Gastroesophageal sphincter (tissue), 4 donors: ENCODE measurements around the gene SECISBP2L. TPM values are rescaled to one million over a fixed set of nuclear protein-coding genes. Genes with fewer than 3 reads are reported as not detected.

Source experiments
- ATAC-seq: fragments of 150-250 bp; one replicate; pipeline ENCODE4 v1.9.1; 2016; ENCODE audit warnings: mild to moderate bottlenecking, moderate library complexity
- H3K27ac ChIP-seq, 4 donors: fragments of 200-600 bp; sonication (generic) in 3 of 4; 1 replicate in 3 of 4; 2 replicates in 1 of 4; pipeline ENCODE4 v1.5.1; 2016 to 2019
- H3K27me3 ChIP-seq: fragments of 200-600 bp; sonication (generic); one replicate; pipeline ENCODE4 v1.5.1; 2019
- H3K36me3 ChIP-seq, 2 donors: fragments of 200-600 bp; sonication (generic); one replicate each; pipeline ENCODE4 v1.5.1; 2019; ENCODE audit warnings: control low read depth in 1 of 2
- H3K4me1 ChIP-seq, 3 donors: fragments of 200-600 bp; sonication (generic); 1 replicate in 2 of 3; 2 replicates in 1 of 3; pipeline ENCODE4 v1.5.1; 2016 to 2019; ENCODE audit warnings: control low read depth in 2 of 3
- H3K4me3 ChIP-seq, 2 donors: fragments of 200-600 bp; sonication (generic); one replicate each; pipeline ENCODE4 v1.5.1; 2019; ENCODE audit warnings: mild to moderate bottlenecking in 1 of 2, moderate library complexity in 1 of 2
- H3K9me3 ChIP-seq, 3 donors: fragments of 200-600 bp; sonication (generic); one replicate each; pipeline ENCODE4 v1.5.1; 2017 to 2019; ENCODE audit warnings: control low read depth in 2 of 3
- EP300 ChIP-seq: sonication (generic); formaldehyde crosslinking; IDR thresholded peaks from one replicate; pipeline ENCODE4 v1.6.1; 2017; ENCODE audit warnings: antibody characterized with exemption, mild to moderate bottlenecking
- POLR2A ChIP-seq, 2 donors: fragments of 450-650 bp; IDR thresholded peaks; one replicate each; pipeline ENCODE4 v1.6.1; 2017; ENCODE audit warnings: antibody characterized with exemption in 2 of 2, mild to moderate bottlenecking in 2 of 2, moderate library complexity in 1 of 2
- POLR2AphosphoS5 ChIP-seq: sonication (generic); formaldehyde crosslinking; IDR thresholded peaks from one replicate; pipeline ENCODE4 v1.6.1; 2017; ENCODE audit warnings: antibody characterized with exemption
- WGBS, 2 donors: methylation state at CpG; one replicate each; pipeline ENCODE4 v1.1.5; 2018; ENCODE audit warnings: low coverage in 1 of 2; 5-methylcytosine and 5-hydroxymethylcytosine counted together
- total RNA-seq, 4 donors: library from RNA; depleted of rRNA; stranded (reverse); fragments of >200 nt; gene quantifications; one replicate each; pipeline ENCODE4 v1.1.0, GENCODE V29; 2016
- TF ChIP-seq, protein P1 (sequence below), 4 experiments: fragments of 200-600 bp in 2 of 4; fragments of 450-650 bp in 2 of 4; sonication (generic) in 1 of 4; IDR thresholded peaks; one replicate each; pipeline ENCODE4 v1.5.1; 2017 to 2019; ENCODE audit warnings: antibody characterized with exemption in 4 of 4, mild to moderate bottlenecking in 2 of 4, moderate library complexity in 2 of 4

SECISBP2L gene
- total RNA-seq, 4 donors from 2014 or later = 43.3 to 65.4 (median 63.0) TPM

DNA sequence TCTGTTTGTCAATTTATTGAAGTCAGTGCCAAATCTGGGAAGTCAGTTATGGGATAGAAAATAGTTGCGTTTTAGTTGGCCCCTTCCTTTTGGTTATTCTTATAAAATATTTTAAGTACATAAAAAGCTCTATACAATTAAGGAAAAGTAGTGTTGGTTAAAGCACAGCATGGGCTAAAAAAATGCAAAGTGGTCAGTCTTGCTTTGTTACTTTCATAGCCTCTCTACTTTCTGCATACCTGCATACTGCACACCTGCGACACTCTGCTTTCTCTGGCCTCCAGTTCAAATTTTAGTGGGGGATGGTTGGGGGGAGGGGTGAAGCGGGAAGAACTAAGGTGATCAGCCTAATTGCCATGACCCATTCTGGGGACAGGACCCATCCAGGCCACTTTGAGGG lies 60.7 kb downstream of the SECISBP2L start:
- ATAC-seq = no peak
- no peaks in the 10 kb centered on the region for H3K9me3 ChIP-seq
- no peaks in the 10 kb centered on the region for H3K27me3 ChIP-seq
- WGBS, 2 donors = 48 to 67% methylated on average over 2 to 3 of the region's 3 CpGs
- H3K36me3 ChIP-seq = peaks cover 0 to 7% of the 10 kb centered on the region in 2 donors
- H3K4me1 ChIP-seq = peaks cover 2 to 33% (median 11%) of the 10 kb centered on the region in 3 donors
- no peak overlapping the region for H3K4me3 ChIP-seq
- peak overlapping the region in 3 of 4 donors; percentile 30 to 63 (median 40) for H3K27ac ChIP-seq
- no peak for TF ChIP-seq POLR2AphosphoS5
- TF ChIP-seq, protein P1, sequence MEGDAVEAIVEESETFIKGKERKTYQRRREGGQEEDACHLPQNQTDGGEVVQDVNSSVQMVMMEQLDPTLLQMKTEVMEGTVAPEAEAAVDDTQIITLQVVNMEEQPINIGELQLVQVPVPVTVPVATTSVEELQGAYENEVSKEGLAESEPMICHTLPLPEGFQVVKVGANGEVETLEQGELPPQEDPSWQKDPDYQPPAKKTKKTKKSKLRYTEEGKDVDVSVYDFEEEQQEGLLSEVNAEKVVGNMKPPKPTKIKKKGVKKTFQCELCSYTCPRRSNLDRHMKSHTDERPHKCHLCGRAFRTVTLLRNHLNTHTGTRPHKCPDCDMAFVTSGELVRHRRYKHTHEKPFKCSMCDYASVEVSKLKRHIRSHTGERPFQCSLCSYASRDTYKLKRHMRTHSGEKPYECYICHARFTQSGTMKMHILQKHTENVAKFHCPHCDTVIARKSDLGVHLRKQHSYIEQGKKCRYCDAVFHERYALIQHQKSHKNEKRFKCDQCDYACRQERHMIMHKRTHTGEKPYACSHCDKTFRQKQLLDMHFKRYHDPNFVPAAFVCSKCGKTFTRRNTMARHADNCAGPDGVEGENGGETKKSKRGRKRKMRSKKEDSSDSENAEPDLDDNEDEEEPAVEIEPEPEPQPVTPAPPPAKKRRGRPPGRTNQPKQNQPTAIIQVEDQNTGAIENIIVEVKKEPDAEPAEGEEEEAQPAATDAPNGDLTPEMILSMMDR (IDR thresholded peaks at IDR 0.05) = no peak
- TF ChIP-seq EP300 = no peak
- no peak for TF ChIP-seq POLR2A (IDR thresholded peaks at IDR 0.05)

DNA sequence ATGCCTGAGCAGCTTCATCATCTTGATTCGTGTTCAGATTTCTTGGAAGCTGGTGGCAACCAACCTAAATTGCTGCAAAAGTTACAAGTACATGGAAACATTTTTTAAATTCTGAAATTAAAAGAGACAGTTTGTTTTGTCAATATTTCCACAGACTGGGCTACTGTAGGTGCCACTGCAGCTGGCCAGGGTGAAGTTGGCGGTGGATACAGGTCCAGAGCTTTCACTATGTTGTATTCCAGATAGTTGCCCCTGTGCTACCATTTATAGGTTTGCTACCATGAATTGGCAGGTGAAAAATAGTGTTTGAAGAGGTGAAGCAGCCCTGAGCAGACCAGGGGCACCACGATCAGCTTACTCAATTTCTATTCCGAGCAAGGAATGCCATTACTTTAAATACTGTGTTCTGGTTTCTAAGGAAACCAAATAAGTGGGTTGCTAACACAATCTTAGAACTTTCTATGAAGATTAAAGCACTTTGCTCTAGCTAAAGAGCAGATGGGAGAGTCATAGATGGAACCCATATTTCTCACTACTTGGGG lies 61.4 kb downstream of the SECISBP2L start:
- Histone ChIP-seq H3K4me1 (peaks cover 2 to 33% (median 11%) of the 10 kb centered on the region in 3 donors), H3K27me3 (no peaks in the 10 kb centered on the region), H3K4me3 (no peak overlapping the region), H3K27ac (peak overlapping the region; percentile 16 to 63 (median 35)), H3K36me3 (peaks cover 0 to 7% of the 10 kb centered on the region in 2 donors), H3K9me3 (no peaks in the 10 kb centered on the region)
- ATAC-seq = no peak
- WGBS, 2 donors = 13 to 20% methylated on average over 4 of the region's 4 CpGs
- TF ChIP-seq POLR2A (IDR thresholded peaks at IDR 0.05) (no peak), POLR2AphosphoS5 (no peak), EP300 (no peak)
- TF ChIP-seq, protein P1 (IDR thresholded peaks at IDR 0.05) = no peak

DNA sequence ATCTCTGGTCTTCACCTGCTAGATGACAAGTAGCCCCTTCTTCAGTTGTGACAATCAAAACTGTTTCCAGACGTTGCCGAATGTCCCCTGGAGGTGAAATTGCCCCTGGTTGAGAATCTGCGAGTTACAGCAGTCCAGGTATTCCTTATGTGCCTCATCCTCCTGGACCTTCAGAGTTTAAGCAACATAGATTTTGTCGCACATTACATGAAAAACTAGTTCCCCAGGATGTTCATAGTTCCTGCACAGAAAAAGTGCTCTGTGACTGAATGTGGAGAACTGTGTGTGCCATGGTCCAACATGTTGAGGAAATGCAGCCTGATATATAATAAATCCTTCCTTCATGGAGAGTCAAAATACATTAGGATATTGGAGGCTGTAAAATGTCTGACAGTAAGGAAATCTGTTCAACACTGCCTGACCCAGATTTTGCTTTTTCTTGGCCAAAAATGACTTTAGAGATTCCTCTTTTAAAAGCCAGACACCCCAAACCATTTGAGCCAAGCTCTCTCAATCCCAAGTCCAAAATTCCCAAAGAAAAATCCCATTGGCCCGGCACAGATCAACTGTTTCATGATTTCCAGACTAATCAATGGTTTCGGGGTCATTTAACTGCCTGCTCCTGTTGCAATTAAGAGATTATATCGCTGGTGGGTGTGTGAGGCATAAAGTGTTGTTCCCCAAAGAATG lies 62.1 kb downstream of the SECISBP2L start:
- Histone ChIP-seq H3K9me3 (no peaks in the 10 kb centered on the region), H3K36me3 (peaks cover 0 to 7% of the 10 kb centered on the region in 2 donors), H3K4me1 (peaks cover 2 to 30% (median 11%) of the 10 kb centered on the region in 3 donors), H3K27ac (peak overlapping the region; percentile 16 to 63 (median 35)), H3K27me3 (no peaks in the 10 kb centered on the region), H3K4me3 (no peak overlapping the region)
- TF ChIP-seq, protein P1 (IDR thresholded peaks at IDR 0.05) = no peak
- TF ChIP-seq EP300 = no peak
- no peak for TF ChIP-seq POLR2AphosphoS5
- TF ChIP-seq POLR2A (IDR thresholded peaks at IDR 0.05) = no peak
- ATAC-seq = no peak
- 74 to 91% methylated on average over 6 of the region's 7 CpGs for WGBS, 2 donors

DNA sequence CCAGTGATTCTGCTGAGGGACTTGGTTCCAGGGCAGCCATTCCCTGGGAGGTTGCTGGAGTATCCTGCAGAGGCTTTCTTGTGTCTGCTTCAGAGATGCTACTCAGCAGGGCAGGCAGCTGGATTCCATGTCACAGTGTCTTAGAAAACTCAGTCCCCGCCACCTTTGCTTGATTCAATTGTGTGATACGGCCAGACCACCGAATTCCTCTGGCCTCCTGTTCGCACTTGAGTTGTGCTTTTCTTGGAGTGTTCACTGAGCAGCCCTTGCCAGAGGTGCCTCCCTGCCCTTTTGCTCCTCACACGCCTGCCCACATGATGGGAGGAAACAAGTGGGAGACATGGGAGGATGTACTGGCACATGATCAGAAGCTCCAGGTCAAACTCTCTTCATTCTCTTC lies 62.9 kb downstream of the SECISBP2L start:
- peaks cover 0 to 6% of the 10 kb centered on the region in 2 donors for H3K36me3 ChIP-seq
- no peaks in the 10 kb centered on the region for H3K27me3 ChIP-seq
- peaks cover 2 to 28% (median 11%) of the 10 kb centered on the region in 3 donors for H3K4me1 ChIP-seq
- H3K4me3 ChIP-seq = no peak overlapping the region
- no peak for ATAC-seq
- peak overlapping the region in 1 of 4 donors; percentile 63 for H3K27ac ChIP-seq
- 20% methylated on average over 1 of the region's 5 CpGs; no CpG with 5 or more reads in 1 of the 2 donors for WGBS, 2 donors
- H3K9me3 ChIP-seq = no peaks in the 10 kb centered on the region
- TF ChIP-seq EP300 = no peak
- TF ChIP-seq POLR2A (IDR thresholded peaks at IDR 0.05) = no peak
- TF ChIP-seq POLR2AphosphoS5 = no peak

DNA sequence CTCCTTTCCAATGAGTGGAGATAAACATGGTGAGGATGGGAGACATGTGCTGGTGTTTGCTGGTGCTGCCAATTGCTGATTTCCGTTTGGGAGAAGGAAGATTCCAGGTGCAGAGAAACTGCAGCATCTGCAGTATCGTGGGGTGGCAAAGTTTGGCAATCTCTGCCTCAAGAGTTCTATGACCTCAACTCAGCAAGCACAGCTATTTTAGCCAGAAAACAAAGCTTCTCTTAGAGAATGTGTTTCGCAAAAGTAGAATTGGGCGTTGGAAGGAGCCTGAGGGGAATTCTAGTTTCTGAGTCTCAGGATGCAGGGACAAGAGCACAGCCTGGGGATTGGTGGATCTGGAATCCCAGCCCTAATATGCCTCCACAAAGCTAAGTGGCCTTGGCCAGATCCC lies 64.3 kb downstream of the SECISBP2L start:
- Histone ChIP-seq H3K27ac (no peak overlapping the region), H3K9me3 (no peaks in the 10 kb centered on the region), H3K4me3 (no peak overlapping the region), H3K4me1 (peaks cover 2 to 28% (median 11%) of the 10 kb centered on the region in 3 donors), H3K36me3 (no peaks in the 10 kb centered on the region), H3K27me3 (no peaks in the 10 kb centered on the region)
- TF ChIP-seq POLR2AphosphoS5 = no peak
- TF ChIP-seq, protein P1 (IDR thresholded peaks at IDR 0.05) = no peak
- TF ChIP-seq EP300 = no peak
- TF ChIP-seq POLR2A (IDR thresholded peaks at IDR 0.05) = no peak
- ATAC-seq = no peak
- 36% methylated on average over 3 of the region's 4 CpGs; no CpG with 5 or more reads in 1 of the 2 donors for WGBS, 2 donors
